ENCODE results near the gene STOX1.
"Not testable (repeated sequence)": the region's sequence is repeated elsewhere in the genome, so short reads cannot be mapped to it uniquely, and the experiment has no call there.

DNA sequence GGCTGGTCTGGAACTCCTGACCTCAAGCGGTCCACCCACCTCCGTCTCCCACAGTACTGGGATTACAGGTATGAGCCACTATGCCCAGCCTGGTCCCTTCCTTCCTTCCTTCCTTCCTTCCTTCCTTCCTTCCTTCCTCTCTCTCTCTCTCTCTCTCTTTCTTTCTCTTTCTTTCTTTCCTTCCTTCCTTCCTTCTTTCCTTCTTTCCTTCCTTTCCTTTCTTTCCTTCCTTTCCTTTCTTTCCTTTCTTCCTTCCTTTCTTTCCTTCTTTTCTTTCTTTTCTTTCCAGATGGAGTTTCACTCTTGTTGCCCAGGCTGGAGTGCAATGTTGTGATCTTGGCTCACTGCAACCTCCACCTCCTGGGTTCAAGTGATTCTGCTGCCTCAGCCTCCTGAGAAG lies 101.8 kb downstream of the STOX1 start:
- TF ChIP-seq, protein P1, sequence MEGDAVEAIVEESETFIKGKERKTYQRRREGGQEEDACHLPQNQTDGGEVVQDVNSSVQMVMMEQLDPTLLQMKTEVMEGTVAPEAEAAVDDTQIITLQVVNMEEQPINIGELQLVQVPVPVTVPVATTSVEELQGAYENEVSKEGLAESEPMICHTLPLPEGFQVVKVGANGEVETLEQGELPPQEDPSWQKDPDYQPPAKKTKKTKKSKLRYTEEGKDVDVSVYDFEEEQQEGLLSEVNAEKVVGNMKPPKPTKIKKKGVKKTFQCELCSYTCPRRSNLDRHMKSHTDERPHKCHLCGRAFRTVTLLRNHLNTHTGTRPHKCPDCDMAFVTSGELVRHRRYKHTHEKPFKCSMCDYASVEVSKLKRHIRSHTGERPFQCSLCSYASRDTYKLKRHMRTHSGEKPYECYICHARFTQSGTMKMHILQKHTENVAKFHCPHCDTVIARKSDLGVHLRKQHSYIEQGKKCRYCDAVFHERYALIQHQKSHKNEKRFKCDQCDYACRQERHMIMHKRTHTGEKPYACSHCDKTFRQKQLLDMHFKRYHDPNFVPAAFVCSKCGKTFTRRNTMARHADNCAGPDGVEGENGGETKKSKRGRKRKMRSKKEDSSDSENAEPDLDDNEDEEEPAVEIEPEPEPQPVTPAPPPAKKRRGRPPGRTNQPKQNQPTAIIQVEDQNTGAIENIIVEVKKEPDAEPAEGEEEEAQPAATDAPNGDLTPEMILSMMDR (IDR thresholded peaks at IDR 0.05), result not testable (repeated sequence)
- not testable (repeated sequence) for TF ChIP-seq POLR2A, EP300 (IDR thresholded peaks at IDR 0.05)

Measured in ovary (tissue), 3 donors.